Measurements from ENCODE around the gene CLK3.
A peak's percentile ranks its signal among the peaks of the same experiment; 100 is the strongest.
"Not testable (repeated sequence)": the region's sequence is repeated elsewhere in the genome, so short reads cannot be mapped to it uniquely, and the experiment has no call there.

CLK3 gene

GRCh38 chr15:74615508-74616365 is at the start of gene CLK3:
Gene CLK3, plus strand, starts transcription at chr15:74615836. Its CDS starts 3,361 bp downstream, at chr15:74619197.
- peak; percentile 26 to 98 (median 88) for DNase-seq

DNA sequence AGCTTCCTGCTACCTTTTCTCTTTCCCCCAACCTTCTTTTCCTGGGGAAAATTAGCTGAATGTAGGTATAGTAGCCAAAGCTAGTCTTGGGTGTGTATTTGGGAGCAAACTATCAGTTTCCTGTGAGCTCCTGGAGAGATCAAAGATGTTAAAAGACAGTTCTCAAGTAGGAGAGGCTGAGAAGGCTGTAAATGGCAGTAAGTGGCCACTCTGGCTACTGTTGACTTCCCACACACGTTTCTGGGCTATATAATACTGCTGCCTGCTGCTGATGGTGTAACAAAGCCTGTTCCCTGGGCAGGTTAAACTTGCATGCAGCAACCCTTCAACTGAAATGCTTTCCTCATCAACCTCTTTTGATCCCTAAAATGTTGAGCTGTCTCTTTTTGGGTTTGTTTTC is 47.0 kb upstream of the CLK3 start:
- DNase-seq = no peak

DNA sequence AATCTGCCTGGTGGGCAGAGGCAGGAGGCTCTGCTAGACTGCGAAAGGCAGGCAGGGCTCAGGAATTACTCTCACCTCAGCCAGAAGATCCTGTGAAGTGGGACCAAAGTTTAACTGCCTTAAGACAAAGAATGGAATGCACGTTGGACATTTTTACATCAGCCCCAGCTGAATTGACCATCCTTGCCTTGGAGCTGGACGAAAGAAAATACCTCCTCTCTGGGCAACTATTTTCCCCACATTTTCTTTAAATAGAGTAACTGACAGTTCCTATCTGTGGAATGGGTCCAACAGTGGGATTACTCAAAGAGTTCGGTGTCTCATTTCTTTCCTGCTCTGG is 45.9 kb upstream of the CLK3 start:
- no peak for DNase-seq

DNA sequence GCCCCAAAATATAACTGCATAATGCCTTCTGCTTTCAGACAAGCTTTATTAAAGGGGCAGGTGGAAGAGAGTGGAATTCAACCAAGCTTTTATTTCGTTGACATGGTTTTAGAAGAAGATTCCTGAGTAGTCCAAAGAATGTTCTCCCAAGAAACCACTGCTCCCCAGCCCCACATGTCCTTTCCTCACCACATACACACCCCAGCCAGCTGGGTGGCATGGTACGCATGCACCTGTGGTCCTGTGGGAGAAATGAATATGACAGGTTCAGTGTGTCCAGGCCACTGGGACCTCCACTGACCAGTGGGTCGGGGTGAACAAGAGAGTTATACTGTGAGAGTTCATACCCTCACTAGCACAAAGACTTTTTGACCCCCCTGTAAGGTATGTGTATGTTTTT is 44.4 kb upstream of the CLK3 start:
- no peak for DNase-seq

- DNase-seq = no peak
These were observed 41.6 kb upstream of the CLK3 start for GRCh38 chr15:74573987-74574386.

DNA sequence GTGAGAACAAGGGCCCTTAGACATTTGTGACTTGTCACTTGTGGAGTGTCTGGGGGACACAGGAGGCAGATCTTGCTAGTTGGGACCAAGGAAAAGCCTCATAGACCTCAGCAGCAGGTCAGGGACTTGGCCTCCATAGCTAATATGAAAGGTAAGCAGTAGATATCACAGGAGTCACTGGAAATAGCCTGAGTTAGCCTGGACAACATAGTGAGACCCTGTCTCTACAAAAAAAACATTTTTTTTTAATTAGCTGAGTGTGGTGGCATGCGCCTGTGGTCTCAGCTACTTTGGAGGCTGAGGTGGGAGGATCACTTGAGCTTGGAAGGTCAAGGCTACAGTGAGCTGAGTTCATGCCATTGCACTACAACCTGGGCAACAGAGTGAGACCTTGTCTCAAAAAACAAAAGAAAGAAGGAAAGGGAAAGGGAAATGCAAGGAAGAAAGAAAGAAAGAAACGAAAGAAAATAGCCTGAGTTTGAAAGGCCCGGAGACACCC is 37.1 kb upstream of the CLK3 start:
- DNase-seq = no peak

DNA sequence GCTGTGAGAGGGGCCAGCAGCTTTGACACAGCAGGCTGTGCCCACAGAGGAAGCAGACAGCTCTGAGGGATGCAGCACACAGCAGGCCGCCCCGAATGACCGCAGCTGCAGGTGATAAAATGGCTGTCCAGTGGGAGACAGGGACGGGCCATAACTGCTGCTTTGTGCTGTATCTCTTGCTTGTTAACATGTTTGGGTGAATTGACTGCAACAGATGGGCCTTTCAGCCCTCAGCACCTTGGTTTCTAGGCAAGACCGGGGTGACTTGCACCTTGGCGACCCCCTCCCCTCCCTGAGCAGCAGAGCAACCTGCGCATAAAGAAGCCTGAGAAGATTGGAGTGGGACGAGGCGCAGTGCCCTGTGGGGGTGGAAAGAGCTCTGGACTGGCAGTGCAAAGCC is 36.6 kb upstream of the CLK3 start:
- no peak for DNase-seq

DNA sequence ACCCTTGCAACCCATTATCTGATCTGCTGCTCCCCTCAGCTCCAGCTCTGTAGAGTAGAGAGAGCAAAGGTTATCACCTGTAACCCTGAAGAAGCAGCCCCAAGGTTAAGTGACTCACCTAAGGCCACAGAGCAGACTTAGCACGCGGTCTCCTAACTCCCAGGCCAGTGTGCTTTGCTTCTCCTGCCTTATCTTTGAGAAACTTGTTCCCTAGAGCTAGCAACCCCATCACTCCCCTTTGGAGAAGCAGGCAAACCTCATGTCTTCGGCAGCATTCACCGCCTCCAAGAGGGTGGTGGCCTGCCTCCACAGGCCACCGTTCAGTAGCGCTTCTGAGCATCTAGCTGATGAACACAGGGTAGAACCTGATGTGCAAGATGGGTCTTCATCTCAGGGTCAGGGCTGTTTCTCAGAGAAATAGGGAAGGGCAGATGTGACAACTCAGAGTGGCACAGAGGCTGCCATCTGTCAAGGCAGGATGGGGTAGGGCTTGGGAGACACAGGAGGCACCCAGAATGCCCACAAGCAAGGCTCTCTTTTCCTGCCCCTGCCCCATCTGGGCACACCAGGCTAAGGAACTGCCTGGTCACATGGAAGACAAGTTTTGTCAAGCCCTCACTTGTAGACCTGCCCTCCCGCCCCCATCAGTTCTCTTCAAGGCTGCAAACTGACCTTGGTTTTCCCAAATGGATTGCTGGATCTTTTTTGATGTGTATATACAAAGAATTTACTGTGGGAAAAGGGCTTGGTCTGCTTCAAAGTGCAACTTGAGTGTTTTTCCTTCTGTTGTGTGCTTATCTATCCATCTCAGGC is 34.9 kb upstream of the CLK3 start:
- no peak for DNase-seq

- DNase-seq = no peak
These were observed 31.4 kb upstream of the CLK3 start for GRCh38 chr15:74584204-74584603.

GRCh38 chr15:74584779-74585178 is 30.9 kb upstream of the CLK3 start:
- peak in 7 of 14 donors; percentile 9 to 40 (median 17) for DNase-seq

DNA sequence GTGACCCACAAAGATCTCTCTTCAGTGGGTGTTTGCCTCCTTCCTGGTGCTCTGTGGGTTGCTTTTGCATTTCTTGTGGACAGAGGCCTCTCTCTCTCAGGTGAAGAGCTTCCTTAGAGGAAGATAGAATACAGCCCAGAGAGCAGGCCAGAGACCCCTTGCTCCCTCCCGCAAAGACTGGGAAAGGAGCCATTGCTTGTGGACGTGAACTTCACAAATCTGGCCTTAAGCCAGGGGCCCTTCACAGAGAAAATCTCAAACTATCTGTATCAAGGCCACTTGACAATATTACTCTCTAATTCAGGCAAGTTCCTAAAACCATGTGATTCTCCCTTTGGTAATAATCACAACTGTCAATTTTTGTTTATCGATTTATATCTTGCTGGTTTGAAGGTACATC is 30.4 kb upstream of the CLK3 start:
- DNase-seq = no peak

GRCh38 chr15:74585857-74586256 is 29.8 kb upstream of the CLK3 start:
- no peak for DNase-seq

DNA sequence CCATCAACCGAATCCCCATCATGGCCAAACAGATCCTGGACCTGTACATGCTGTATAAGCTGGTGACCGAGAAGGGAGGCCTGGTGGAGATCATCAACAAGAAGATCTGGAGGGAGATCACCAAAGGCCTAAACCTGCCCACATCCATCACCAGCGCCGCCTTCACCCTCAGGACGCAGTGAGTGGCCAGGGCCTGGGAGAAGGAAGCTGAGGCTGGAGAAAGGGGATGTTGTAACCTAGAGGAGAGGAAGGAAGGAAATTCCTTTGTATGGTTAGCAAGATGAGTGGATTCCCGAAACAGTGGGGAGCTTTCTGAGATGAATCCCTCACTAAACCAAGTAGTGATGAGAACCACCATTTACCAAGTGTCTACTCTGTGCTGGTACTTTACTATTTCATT is 25.8 kb upstream of the CLK3 start:
- DNase-seq = no peak

DNA sequence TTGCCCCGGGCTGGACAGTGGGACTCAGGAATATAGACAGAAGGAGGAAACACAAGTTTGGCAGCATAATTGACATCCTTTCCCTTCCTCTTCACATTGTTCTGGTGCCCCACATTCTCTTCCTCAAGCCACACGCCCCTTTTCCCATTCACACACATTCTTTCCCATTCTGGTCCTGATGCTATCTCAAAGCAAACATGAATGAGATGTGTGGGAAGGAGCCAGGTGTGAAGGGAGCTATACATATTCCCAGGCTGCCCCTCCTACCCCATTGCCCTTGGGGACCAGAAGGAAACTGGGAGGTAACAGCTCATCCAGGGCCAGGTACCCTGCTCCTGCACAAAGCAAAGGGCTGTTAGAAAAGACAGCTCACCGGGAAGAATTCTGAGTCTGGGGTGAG is 23.4 kb upstream of the CLK3 start:
- no peak for DNase-seq

- no peak for DNase-seq
These were observed 22.5 kb upstream of the CLK3 start for GRCh38 chr15:74593122-74593521.

GRCh38 chr15:74594455-74594854 is 21.2 kb upstream of the CLK3 start:
- no peak for DNase-seq

- DNase-seq = no peak
These were observed 20.4 kb upstream of the CLK3 start for GRCh38 chr15:74595271-74595670.

DNA sequence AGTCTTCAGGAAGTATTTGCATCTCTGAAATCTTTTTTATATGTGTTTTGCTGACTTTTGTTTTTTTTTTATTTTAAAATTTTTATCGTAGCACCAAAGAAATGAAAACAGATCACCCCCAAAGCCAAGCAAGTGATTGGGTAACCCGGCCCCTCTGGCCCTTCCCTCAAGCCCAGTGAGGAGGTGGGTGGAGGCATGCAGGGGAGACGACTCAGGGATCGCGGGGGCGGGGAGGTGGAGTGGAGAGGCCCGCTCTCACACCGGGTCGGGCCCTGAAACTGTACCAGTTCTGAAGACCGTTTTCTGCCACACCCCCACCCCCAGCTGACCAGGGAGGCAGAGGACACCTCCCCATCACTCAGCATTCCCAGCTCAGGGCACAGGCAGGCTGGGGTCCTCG is 18.9 kb upstream of the CLK3 start:
- DNase-seq = not testable (repeated sequence)

DNA sequence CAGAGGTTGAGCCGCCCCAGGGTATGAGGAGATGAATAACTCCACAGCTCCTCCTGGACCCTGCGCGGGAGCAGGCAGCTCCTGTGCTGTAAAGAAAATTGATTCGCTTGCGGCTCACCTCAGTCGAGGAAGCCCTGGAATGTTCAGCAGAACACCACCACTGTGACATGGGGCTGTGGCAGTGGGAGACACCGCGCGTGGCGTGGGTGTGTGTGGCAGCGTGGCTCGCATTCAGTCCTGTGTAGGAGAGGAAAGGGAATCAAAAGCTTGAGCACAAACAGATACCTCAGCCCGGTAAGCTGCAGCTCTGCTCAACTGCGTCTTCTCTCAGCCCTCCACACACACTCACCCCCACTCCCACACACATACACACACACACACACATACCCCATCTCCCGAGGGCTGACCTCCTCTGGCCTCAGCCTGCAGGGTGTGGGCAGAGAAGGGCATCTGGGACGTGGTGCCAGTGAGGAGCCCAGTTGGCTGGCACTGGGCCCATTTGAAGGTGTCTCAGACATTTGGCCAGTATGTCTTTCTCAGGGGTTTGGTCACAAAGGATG is 18.4 kb upstream of the CLK3 start:
- DNase-seq = not testable (repeated sequence)

DNA sequence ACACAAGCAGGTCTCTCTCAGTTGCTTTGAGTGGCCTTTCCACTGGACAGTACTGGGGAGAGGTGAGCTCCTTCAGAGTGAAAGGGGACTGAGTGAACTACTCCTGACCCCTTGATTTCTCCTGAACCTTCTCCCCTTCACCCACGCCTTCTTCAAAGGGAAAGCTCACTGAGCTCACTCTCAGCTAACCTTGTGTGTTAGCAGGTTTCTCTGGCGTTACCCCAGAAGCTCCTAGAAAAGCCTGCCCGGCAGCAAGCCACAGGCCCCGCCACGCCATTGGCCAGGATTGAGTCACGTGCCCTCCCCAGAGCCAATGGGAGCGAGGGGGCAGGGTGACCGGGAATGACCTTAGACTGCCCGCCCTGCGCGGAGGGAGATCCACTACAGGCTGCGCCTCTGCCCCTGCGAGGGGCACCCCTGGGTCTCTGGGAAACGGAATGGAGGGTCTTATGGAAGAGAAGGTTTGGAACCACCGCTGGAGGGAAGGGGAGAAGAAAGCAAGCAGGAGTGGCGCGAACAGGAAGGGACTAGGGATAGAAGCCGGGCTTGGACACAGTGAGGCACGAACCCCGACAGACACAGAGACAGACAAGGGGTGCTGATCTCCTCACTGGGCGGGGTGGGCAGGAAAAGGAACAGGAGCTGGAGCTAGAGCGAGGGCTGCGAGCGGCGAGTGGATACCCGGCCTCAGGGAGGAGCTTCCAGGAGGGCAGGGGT is 17.4 kb upstream of the CLK3 start:
- peak; percentile 77 to 97 (median 94) for DNase-seq

DNA sequence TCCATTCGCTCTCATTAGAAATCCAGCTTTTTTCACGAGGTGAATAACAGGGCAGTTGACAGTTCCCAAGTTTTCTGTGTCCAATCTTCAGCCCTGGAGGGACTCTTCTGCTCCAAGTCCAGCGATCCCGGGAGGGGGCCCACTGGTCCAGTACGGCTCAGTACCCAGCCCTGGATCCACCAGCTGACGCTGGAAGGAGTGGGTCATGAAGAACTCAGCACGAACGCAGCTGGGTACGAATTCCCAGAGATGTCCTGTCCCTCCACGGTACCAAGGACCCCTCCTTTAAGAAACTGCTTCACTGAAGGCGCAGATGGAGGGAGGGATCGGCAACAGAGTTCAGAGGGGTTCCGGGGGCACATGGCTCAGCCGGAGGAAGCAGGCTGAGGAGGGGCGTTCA is 16.5 kb upstream of the CLK3 start:
- DNase-seq = no peak

GRCh38 chr15:74603026-74603788 is 12.4 kb upstream of the CLK3 start:
- DNase-seq = no peak

Data from C1 segment of cervical spinal cord (tissue), 14 donors.